AG04450 (cell line): ENCODE results near the gene RANBP1. TPM values are rescaled to one million over a fixed set of nuclear protein-coding genes. Genes with fewer than 3 reads are reported as not detected.
"Not testable (repeated sequence)": the region's sequence is repeated elsewhere in the genome, so short reads cannot be mapped to it uniquely, and the experiment has no call there.

Experiments
- CTCF ChIA-PET: fragments of 300-600, 350-600 bp; formaldehyde crosslinking; extraction: SDS; loops from one replicate; lab custom pipeline; 2022; ENCODE audit warnings: antibody characterized with exemption, inconsistent platforms; lab: Charles Lee
- POLR2A ChIA-PET: fragments of 350-600 bp; formaldehyde crosslinking; extraction: SDS; loops from one replicate; lab custom pipeline; 2021; ENCODE audit warnings: antibody characterized with exemption, inconsistent platforms; lab: Yijun Ruan, JAX
- DNase-seq: peaks from one replicate; pipeline ENCODE4 v3.0.0-alpha.2; 2011; ENCODE audit warnings: low read depth, low spot score
- H3K27ac ChIP-seq: one replicate; pipeline ENCODE4 v1.5.1; 2012; ENCODE audit warnings: low read depth, low read length, control low read depth
- H3K27me3 ChIP-seq: one replicate; pipeline ENCODE4 v1.6.0; 2012; ENCODE audit warnings: low read length; ENCODE audit not compliant: control insufficient read depth, insufficient read depth
- H3K4me3 ChIP-seq: 2 replicates; pipeline ENCODE4 v1.5.1; 2011; ENCODE audit warnings: mild to moderate bottlenecking, low read depth, low read length, control low read depth
- H3K9me3 ChIP-seq: 2 replicates; pipeline ENCODE4 v1.5.1; 2012; ENCODE audit warnings: low read length; ENCODE audit not compliant: control insufficient read depth, insufficient read depth
- CTCF ChIP-seq: IDR thresholded peaks from 2 replicates; pipeline ENCODE4 v1.5.1; 2011; ENCODE audit warnings: low read depth, low read length, control low read depth, inconsistent platforms
- polyA minus RNA-seq: library from RNA; depleted of rRNA, polyadenylated mRNA; stranded (reverse); fragments of >200 nt; gene quantifications from 2 replicates; pipeline ENCODE4 v1.2.3, GENCODE V29; 2011; rRNA and poly(A)+ RNA removed
- polyA plus RNA-seq: library from polyadenylated mRNA; depleted of rRNA; stranded (reverse); fragments of >200 nt; gene quantifications from 2 replicates; pipeline ENCODE4 v1.2.3, GENCODE V29; 2011; rRNA removed

The RANBP1 gene
- 154 and 174 TPM in 2 replicates for polyA plus RNA-seq
- 102 and 126 TPM in 2 replicates for polyA minus RNA-seq

GRCh38 chr22:20115691-20116375 lies at the start of gene RANBP1:
RANBP1 (plus strand) TSS chr22:20116104; CDS start chr22:20116185, 81 bp downstream.
- ChIA-PET CTCF (no interaction called here), POLR2A (interaction anchor here (2.7 kb wide), 1 partner anchor 14 kb away, joined by 12 read pairs; no protein-coding TSS in a partner anchor)
- Histone ChIP-seq H3K4me3 (peak within 1 kb of the TSS; percentile 98), H3K9me3 (no peaks in the 10 kb centered on the region; the same call in 1 of the 2 replicates), H3K27me3 (no peaks in the 10 kb centered on the region), H3K27ac (peak within 1 kb of the TSS; percentile 75)
- TF ChIP-seq CTCF, result no peak
- DNase-seq, result no peak

- ChIA-PET CTCF (no interaction called here), POLR2A (no interaction called here)
These were observed 49.1 kb upstream of the RANBP1 start for GRCh38 chr22:20066617-20067383.

GRCh38 chr22:20067384-20067682 lies 48.6 kb upstream of the RANBP1 start:
- POLR2A ChIA-PET, result interaction anchor here (0.7 kb wide), 1 partner anchor 256 kb away, joined by 3 read pairs; no protein-coding TSS in a partner anchor
- H3K27ac ChIP-seq, H3K9me3 ChIP-seq, H3K27me3 ChIP-seq, CTCF ChIA-PET, DNase-seq, H3K4me3 ChIP-seq: not testable (repeated sequence)

More at GRCh38 chr22:20066617-20067383, 49.1 kb upstream of the RANBP1 start:
- Histone ChIP-seq H3K9me3 (no peaks in the 10 kb centered on the region; the same call in 1 of the 2 replicates), H3K27ac (no peak overlapping the region), H3K4me3 (no peak overlapping the region), H3K27me3 (no peaks in the 10 kb centered on the region)
- DNase-seq, result no peak
- TF ChIP-seq CTCF, result no peak

- TF ChIP-seq CTCF, result no peak
- no peaks in the 10 kb centered on the region for H3K27me3 ChIP-seq
- no peak overlapping the region for H3K27ac ChIP-seq
- no peak for DNase-seq
- CTCF ChIA-PET, result interaction anchor here (0.6 kb wide), 1 partner anchor 43 kb away, joined by 3 read pairs; no protein-coding TSS in a partner anchor
- no peaks in the 10 kb centered on the region for H3K9me3 ChIP-seq
- POLR2A ChIA-PET, result no interaction called here
- H3K4me3 ChIP-seq, result no peak overlapping the region
These were observed 47.3 kb upstream of the RANBP1 start for GRCh38 chr22:20068640-20069039.

- ChIA-PET CTCF (interaction anchor here (0.6 kb wide), 1 partner anchor 42 kb away, joined by 3 read pairs; no protein-coding TSS in a partner anchor), POLR2A (interaction anchor here (0.7 to 0.8 kb wide), 2 partner anchors 12 to 13 kb away, joined by 8 to 9 read pairs; no protein-coding TSS in a partner anchor)
- DNase-seq, result no peak
- Histone ChIP-seq H3K9me3 (no peaks in the 10 kb centered on the region), H3K4me3 (no peak overlapping the region), H3K27ac (no peak overlapping the region), H3K27me3 (no peaks in the 10 kb centered on the region)
- TF ChIP-seq CTCF, result no peak
These were observed 46.4 kb upstream of the RANBP1 start for GRCh38 chr22:20069331-20070042.
